ENCODE measurements around the gene POLA1. TPM values are rescaled to one million over a fixed set of nuclear protein-coding genes. Genes with fewer than 3 reads are reported as not detected.

The POLA1 gene
- total RNA-seq, 4 donors from 2014 or later = 12.0 to 15.6 (median 12.5) TPM

GRCh38 chrX:24925430-24925829 lies 231.7 kb downstream of the POLA1 start:
- no peak for ATAC-seq
- H3K4me3 ChIP-seq = no peak overlapping the region
- no peaks in the 10 kb centered on the region for H3K4me1 ChIP-seq
- TF ChIP-seq POLR2A (IDR thresholded peaks at IDR 0.05) (no peak), POLR2AphosphoS5 (IDR thresholded peaks at IDR 0.05) (no peak), EP300 (IDR thresholded peaks at IDR 0.05) (no peak)
- TF ChIP-seq, protein P1, sequence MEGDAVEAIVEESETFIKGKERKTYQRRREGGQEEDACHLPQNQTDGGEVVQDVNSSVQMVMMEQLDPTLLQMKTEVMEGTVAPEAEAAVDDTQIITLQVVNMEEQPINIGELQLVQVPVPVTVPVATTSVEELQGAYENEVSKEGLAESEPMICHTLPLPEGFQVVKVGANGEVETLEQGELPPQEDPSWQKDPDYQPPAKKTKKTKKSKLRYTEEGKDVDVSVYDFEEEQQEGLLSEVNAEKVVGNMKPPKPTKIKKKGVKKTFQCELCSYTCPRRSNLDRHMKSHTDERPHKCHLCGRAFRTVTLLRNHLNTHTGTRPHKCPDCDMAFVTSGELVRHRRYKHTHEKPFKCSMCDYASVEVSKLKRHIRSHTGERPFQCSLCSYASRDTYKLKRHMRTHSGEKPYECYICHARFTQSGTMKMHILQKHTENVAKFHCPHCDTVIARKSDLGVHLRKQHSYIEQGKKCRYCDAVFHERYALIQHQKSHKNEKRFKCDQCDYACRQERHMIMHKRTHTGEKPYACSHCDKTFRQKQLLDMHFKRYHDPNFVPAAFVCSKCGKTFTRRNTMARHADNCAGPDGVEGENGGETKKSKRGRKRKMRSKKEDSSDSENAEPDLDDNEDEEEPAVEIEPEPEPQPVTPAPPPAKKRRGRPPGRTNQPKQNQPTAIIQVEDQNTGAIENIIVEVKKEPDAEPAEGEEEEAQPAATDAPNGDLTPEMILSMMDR (IDR thresholded peaks at IDR 0.05) = no peak
- 69 to 100% methylated on average over 2 of the region's 2 CpGs for WGBS, 2 donors (ENCODE audit: low coverage in 1 of 2)
- H3K27me3 ChIP-seq = no peaks in the 10 kb centered on the region
- no peaks in the 10 kb centered on the region for H3K9me3 ChIP-seq
- no peaks in the 10 kb centered on the region for H3K36me3 ChIP-seq
- no peak overlapping the region for H3K27ac ChIP-seq

DNA sequence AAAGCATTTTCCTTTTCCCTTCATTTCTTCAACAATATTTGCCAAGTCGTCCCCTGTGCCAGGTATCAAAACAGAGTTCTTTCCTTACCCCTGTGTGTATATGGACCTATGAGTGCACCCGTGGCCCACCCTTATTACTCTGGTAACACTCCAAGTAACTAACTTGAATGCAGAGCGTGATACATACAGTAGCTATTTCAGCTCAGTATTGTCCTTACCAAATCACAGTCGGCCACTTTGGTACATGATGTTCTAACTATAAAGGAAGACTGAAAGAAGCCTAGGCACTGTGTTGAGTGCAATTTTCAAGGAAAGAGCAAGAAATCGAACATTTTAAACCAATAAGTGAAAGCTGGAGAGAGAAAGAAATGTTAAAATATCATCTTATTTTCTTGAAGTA lies 233.7 kb downstream of the POLA1 start:
- Histone ChIP-seq H3K4me3 (no peak overlapping the region), H3K36me3 (no peaks in the 10 kb centered on the region), H3K4me1 (no peaks in the 10 kb centered on the region), H3K27me3 (no peaks in the 10 kb centered on the region), H3K9me3 (no peaks in the 10 kb centered on the region), H3K27ac (no peak overlapping the region)
- no peak for TF ChIP-seq POLR2A (IDR thresholded peaks at IDR 0.05)
- TF ChIP-seq POLR2AphosphoS5 (IDR thresholded peaks at IDR 0.05) = no peak
- TF ChIP-seq EP300 (IDR thresholded peaks at IDR 0.05) = no peak
- TF ChIP-seq, protein P1 (IDR thresholded peaks at IDR 0.05) = no peak
- 60 to 93% methylated on average over 2 to 3 of the region's 5 CpGs for WGBS, 2 donors (ENCODE audit: low coverage in 1 of 2)
- no peak for ATAC-seq

DNA sequence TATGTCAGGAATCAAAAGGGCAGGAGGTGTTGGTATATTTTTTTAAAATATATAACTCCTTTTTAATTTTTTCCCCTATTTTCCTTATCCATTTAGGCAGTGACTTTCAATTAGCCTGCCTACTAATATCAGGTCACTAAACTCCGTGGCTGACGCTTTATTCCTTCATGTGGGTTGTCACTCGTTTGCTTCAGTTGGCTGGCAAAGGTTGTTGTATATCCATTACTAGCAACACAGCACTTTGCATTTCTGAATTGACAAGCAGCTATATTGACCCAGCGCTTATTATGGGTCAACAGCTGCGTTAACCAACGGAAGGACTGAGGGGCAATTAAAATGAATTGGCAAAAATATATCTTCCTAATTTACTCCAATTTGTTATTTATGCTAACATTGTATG lies 234.4 kb downstream of the POLA1 start:
- no peak overlapping the region for H3K4me3 ChIP-seq
- no peaks in the 10 kb centered on the region for H3K27me3 ChIP-seq
- no peaks in the 10 kb centered on the region for H3K4me1 ChIP-seq
- no peaks in the 10 kb centered on the region for H3K9me3 ChIP-seq
- 75 to 93% methylated on average over 3 to 5 of the region's 6 CpGs for WGBS, 2 donors (ENCODE audit: low coverage in 1 of 2)
- H3K27ac ChIP-seq = no peak overlapping the region
- TF ChIP-seq POLR2A (IDR thresholded peaks at IDR 0.05) = no peak
- no peak for TF ChIP-seq POLR2AphosphoS5 (IDR thresholded peaks at IDR 0.05)
- ATAC-seq = no peak
- no peaks in the 10 kb centered on the region for H3K36me3 ChIP-seq

- ATAC-seq = no peak
- TF ChIP-seq, protein P1 (IDR thresholded peaks at IDR 0.05) = no peak
- TF ChIP-seq POLR2A (IDR thresholded peaks at IDR 0.05) (no peak), POLR2AphosphoS5 (IDR thresholded peaks at IDR 0.05) (no peak)
- Histone ChIP-seq H3K4me1 (no peaks in the 10 kb centered on the region), H3K9me3 (no peaks in the 10 kb centered on the region), H3K36me3 (no peaks in the 10 kb centered on the region), H3K27me3 (no peaks in the 10 kb centered on the region), H3K4me3 (no peak overlapping the region), H3K27ac (no peak overlapping the region)
Observed at GRCh38 chrX:24934279-24934678, 240.6 kb downstream of the POLA1 start.

GRCh38 chrX:24945009-24945408 lies 251.3 kb downstream of the POLA1 start:
- H3K4me1 ChIP-seq = no peaks in the 10 kb centered on the region
- H3K36me3 ChIP-seq = no peaks in the 10 kb centered on the region
- no peak overlapping the region for H3K27ac ChIP-seq
- TF ChIP-seq POLR2AphosphoS5 (IDR thresholded peaks at IDR 0.05) (no peak), EP300 (IDR thresholded peaks at IDR 0.05) (no peak), POLR2A (IDR thresholded peaks at IDR 0.05) (no peak)
- TF ChIP-seq, protein P1 (IDR thresholded peaks at IDR 0.05) = no peak
- H3K4me3 ChIP-seq = no peak overlapping the region
- ATAC-seq = no peak
- 67 to 73% methylated on average over 3 to 4 of the region's 4 CpGs for WGBS, 2 donors (ENCODE audit: low coverage in 1 of 2)
- no peaks in the 10 kb centered on the region for H3K9me3 ChIP-seq
- H3K27me3 ChIP-seq = no peaks in the 10 kb centered on the region

DNA sequence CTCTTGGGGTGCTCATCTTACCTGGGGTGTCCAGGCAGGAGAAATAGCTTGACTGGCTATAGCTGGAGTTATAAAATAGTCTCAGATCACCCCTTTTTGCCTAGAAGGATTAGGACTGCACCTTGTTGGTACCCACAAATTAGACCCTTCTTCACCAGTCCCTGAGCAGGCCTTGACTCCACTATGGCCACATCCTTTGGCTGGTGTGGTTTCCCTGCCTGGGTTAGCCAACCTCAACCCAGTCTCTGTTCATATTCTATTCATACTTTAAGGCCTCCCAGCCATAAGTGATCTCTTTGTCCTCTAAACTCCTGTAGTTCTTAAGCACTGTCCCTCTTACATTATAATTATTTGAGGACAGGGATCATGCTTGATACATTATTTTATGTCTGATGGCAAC lies 252.7 kb downstream of the POLA1 start:
- TF ChIP-seq, protein P1 (IDR thresholded peaks at IDR 0.05) = no peak
- no peak for TF ChIP-seq POLR2AphosphoS5 (IDR thresholded peaks at IDR 0.05)
- TF ChIP-seq EP300 (IDR thresholded peaks at IDR 0.05) = no peak
- TF ChIP-seq POLR2A (IDR thresholded peaks at IDR 0.05) = no peak
- H3K4me1 ChIP-seq = no peaks in the 10 kb centered on the region
- H3K9me3 ChIP-seq = no peaks in the 10 kb centered on the region

More for the DNA sequence above, 252.7 kb downstream of the POLA1 start:
- no peak overlapping the region for H3K4me3 ChIP-seq
- ATAC-seq = no peak
- no peak overlapping the region for H3K27ac ChIP-seq
- H3K27me3 ChIP-seq = no peaks in the 10 kb centered on the region
- no peaks in the 10 kb centered on the region for H3K36me3 ChIP-seq
